Erythroblast (primary cell): ENCODE measurements around the gene TRA2B.

Experiments used
- GATA1 ChIP-seq: IDR thresholded peaks from 2 replicates; pipeline ENCODE4 v1.6.1; 2011; ENCODE audit warnings: low read depth, mild to moderate bottlenecking, control low read depth, low read length, moderate library complexity
- POLR2A ChIP-seq: IDR thresholded peaks from 2 replicates; pipeline ENCODE4 v1.6.1; 2011; ENCODE audit warnings: mild to moderate bottlenecking, low read length

DNA sequence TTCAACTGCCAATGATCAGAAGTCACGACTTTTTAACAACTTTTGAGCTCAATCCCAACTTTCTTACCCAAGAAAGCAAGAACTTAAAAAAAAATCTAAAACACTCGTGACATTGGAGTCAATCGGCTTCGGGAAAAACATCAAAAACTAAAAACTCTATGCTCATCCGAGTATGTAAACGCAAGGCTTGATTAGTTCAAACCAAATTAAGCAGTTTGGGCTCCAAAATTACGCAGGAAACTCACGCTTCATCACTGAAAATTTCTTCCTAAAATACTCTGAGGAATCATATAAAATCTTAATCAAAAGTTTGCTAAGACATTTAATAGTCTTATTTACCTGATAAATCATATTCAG, 1.6 kb downstream of the TRA2B start:
- TF ChIP-seq POLR2A (no peak), GATA1 (no peak)
